T-helper 22 cell (primary cell): Measurements from ENCODE around the gene ZCWPW1.
A peak's percentile ranks its signal among the peaks of the same experiment; 100 is the strongest.
"Not testable (repeated sequence)": the region's sequence is repeated elsewhere in the genome, so short reads cannot be mapped to it uniquely, and the experiment has no call there.

Experiments
- DNase-seq: peaks from one replicate; pipeline ENCODE4 v3.0.0-alpha.2; 2020; ENCODE audit warnings: low read depth

Gene ZCWPW1

DNA sequence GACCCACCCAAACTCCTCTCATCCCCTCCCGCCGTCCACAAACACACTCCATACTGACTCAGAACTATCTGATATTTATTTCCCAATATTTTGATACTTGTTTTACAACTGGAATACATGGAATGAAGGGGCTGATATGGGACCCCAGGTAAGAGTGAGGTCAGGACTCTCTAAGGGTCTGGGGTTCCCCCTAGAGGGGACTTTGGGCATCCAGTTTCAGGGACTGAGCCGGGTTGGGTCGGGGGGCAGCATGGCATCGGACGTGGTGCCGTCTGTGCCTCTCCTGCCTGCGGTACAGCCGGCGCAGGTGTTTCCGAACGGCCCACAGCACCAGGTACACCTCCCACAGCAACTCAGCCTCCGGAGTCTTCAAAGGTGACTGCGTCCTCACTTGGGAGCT, 28.1 kb upstream of the ZCWPW1 start:
- DNase-seq: no peak

DNA sequence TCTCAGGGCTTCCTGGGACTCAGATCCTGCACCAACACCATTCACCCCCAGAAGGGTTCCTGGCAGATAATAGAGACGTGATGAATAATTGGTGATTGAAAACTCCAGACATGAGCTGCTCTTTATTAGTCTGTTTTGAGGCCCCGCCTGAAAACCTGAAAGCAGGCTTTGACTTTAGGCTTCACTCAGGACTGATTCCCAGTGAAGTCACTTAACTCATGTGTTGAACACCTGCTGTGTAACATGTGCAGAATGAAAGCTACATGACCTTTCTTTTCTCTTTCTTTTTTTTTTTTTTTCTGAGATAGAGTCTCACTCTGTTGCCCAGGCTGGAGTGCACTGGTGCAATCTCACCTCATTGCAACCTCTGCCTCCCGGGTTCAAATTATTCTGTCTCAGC, 26.7 kb upstream of the ZCWPW1 start:
- DNase-seq: no peak

DNA sequence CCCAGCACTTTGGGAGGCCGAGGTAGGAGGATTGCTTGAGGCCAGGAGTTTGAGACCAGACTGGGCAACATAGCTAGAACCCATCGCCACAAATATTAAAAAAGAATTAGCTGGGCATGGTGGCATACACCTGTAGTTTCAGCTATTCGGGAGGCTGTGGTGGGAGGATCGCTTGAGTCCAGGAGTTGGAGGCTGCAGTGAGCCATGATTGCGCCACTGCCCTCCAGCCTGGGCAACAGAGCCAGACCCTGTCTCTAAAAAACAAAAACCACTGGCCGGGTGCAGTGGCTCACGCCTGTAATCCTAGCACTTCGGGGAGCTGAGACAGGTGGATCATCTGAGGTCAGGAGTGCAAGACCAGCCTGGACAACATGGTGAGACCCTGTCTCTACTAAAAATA, 25.4 kb upstream of the ZCWPW1 start:
- DNase-seq: not testable (repeated sequence)

DNA sequence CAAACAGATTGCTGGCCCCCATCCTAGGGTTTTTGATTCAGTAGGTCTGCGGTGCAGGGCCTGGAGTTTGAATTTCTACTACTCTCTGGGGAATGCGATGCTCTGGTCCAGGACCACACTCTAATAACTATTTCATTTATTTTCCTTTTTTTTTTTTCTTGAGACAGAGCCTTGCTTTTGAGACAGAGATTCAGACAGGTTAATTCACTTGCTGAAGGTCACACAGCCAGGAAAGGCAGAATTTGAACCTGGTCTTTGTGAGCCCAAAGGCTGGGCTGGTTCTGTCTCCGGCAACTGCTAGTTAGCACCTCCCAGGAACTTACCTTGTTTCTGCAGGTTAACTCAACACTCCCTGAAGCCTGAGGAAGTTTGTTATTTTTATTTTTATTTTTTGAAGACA, 24.0 kb upstream of the ZCWPW1 start:
- DNase-seq: no peak

DNA sequence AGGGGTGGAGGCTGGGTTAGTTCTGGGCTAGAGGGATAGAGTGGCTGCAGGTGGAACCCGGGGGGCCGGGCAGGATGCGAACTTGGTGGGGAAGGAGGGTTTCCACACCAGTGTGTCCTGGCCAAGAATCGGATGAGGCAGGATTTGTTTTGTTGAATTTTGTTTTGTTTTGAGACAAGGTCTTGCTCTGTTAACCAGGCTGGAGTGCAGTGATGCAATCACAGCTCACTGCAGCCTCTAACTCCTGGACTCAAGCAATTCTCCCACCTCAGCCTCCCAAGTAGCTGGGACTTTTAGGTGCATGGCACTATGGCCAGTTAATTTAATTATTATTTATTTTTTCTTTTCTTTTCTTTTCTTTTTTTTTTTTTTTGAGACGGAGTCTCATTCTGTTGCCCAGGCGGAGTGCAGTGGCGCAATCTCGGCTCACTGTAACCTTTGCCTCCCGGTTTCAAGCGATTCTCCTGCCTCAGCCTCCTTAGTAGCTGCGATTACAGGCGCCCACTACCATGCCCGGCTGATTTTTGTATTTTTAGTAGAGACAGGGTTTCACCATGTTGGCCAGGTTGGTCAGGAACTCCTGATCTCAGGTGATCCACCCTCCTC, 20.8 kb upstream of the ZCWPW1 start:
- DNase-seq: no peak

DNA sequence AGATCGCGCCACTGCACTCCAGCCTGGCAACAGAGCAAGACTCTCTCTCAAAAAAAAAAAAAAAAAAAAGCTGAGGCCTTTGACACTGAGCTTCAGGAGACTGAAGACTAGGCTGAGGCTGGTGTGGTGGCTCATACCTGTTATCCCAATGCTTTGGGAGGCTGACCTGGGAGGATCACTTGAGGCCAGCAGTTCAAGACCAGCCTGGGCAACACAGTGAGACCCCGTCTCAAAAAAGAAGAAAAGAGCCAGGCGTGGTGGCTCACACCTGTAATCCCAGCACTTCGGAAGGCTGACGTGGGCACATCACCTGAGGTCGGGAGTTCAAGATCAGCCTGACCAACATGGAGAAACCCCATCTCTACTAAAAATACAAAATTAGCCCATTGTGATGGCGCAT, 18.9 kb upstream of the ZCWPW1 start:
- DNase-seq: not testable (repeated sequence)

DNA sequence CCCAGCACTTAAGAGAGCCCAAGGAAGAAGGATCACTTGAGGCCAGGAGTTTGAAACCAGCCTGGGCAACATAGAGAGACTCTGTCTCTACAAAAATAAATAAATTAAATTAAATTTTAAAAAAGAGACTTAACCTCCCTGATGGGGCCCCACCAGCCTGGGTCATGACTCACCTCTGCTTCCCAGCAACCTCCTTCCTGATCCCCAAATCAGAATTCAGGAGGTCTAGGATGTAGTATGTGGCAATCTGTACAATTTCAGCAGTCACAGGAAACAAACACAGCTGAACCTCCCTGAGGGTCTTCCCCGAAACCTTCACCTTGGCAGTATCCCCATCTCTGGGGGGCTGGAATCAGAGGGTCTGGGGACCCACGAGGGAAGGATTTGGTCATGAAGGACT, 17.5 kb upstream of the ZCWPW1 start:
- no peak for DNase-seq

DNA sequence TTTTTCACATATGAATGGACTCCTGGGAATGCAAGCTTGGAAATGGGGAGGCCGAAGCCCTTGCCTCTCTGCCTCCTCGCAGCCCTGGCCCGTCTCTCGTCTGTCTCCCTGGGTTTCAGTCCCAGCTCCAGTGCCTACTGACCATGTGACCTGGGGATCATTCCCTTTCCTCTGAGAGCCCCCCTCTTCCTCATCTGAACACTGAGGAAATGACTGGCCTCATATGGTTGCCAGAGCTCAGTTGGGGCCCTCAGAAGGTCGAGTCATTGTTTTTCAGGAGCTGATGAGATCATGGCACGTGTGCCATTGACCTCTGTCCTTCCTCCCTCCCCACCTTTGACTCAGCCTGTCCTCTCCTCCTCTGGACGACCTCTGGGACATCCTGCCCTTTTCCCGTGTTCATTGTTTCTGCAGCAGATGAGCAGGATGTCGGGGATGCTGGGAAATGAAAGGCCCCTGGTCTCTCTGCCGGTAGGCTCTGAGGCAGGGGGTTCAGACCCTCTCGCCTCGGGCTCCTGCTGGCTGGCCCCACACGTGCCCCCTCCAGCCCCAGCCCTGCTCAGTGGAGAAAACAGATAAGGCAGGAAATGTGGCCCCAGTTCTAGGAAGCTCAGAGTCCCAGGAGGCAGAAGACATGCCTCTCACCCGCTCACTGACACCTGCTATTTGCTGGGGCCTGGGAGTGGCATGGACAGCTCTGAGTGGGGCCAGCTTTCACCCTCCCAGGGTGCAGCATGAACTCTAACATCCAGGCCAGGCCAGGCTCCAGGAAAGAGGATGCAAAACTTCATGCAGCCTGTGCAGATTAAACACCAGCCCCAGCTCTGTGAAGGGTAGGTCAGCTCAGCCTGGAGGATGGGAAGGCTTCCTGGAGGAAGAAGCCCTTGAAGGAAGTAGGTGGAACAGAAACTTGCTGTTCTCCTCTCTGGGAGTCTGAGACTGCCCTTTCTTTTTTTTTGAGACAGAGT, 16.1 kb upstream of the ZCWPW1 start:
- DNase-seq: no peak

DNA sequence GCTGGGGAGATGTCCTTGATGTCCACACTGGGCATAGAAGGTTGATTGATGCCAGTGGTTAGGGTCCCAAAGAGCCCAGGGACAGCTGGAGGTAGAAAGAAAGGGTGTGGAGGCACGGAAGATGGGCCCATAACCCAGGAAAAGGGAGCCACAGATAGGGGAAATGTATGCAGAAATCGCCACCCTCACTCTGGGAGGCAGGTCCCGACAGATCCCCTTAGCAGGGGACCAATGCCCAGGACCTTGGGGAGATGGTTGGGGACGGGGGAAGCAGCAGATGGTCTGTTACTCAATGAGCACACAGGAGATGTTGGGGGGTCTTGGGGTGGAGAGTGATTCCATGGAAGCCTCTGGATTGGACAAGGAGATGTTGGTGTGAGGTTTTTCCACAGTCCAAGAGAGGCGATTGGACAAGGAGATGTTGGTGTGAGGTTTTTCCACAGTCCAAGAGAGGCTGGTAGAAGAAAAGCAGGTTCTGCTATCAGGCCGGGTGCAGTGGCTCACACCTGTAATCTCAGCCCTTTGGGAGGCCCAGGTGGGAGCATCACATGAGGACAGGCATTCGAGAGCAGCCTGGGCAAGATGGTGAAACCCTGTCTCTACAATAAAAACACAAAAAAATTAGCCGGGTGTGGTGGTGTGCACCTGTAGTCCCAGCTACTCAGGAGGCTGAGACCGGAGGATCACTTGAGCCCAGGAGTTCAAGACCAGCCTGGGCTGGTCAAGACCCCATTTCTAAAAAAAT, 14.8 kb upstream of the ZCWPW1 start:
- DNase-seq: no peak

DNA sequence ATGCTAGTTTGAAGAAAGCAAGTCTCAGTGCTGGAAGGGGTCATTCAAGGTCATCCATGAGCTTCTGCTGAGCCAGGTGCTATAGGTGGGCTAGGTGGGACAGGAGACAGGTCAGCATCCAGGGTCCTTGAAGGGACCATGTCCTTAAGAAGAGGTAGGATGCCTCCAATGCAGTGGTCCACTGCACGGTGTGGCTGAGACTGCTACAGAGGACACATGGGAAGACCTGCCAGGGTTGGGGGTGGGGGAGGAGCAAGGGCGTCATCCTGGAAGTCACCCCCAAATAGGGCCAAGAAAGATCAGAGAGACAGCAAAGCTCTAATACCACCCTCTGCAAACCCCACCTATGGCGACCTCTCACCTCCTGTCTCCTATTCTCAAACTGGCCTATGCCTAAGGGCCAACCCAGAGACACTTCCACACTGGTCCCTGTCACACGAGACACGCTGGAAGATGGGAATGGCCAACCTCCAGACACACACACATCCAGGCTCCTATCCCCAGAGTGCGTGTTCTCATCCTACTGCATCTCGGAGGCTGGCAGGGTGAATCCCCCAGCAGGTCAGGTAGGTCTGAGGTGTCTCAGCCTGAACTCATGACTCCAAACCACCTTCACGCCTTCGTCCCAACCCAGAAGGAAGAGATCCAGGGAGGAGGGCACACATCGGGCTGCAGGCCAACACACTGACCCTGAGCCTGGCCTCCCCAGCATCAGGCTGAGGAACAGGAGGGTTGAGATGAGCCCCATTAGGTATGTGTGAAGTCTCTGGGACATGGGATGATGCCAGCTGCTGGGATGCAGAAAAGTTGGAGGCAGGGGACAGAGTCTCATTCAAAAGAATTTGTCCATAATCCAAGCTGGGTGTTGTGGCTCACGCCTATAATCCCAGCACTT, 13.4 kb upstream of the ZCWPW1 start:
- DNase-seq: no peak

DNA sequence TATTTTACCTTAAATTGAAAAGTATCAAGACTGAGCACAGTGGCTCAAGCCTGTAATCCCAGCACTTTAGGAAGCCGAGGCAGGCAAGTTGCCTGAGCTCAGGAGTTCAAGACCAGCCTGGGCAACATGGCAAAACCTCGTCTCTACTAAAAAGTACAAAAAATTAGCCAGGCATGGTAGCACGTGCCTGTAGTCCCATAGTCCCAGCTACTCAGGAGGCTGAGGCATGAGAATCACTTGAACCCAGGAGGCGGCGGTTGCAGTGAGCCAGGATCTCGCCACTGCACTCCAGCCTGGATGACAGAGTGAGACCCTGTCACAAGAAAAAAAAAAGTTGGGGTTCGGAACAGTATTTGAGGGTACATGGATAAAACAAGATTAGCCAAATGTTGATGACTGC, 10.7 kb upstream of the ZCWPW1 start:
- not testable (repeated sequence) for DNase-seq

DNA sequence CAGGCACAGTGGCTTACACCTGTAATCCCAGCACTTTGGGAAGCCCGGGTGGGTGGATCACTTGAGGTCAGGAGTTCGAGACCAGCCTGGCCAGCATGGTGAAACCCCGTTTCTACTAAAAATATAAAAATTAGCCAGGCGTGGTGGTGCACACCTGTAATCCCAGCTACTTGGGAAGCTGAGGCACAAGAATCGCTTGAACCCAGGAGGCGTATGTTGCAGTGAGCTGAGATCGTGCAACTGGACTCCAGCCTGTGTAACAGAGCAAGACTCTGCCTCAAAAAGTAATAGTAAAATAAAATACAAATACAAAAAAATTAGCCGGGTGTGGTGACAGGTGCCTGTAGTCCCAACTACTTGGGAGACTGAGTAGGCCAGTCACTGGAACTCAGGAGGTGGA, 10.2 kb upstream of the ZCWPW1 start:
- DNase-seq: not testable (repeated sequence)

DNA sequence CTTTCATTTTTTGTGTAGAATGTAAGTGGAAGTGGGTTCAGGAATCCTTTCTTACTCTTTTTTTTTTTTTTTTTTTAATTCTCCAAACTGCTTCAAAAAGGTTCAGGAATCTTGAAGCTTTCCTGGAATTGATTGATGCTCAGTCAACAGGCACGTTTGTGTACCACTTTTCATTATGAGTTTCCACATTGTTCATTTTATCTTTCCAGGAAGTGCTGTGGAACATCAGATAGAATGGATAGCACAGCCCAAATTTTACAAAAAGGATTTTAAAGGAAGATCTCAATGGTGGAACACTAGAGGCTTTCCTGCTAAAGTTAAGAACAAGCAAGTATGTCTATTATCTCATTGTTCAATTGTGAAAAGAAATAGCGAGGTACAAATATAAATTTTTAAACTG, 9.7 kb upstream of the ZCWPW1 start:
- no peak for DNase-seq

DNA sequence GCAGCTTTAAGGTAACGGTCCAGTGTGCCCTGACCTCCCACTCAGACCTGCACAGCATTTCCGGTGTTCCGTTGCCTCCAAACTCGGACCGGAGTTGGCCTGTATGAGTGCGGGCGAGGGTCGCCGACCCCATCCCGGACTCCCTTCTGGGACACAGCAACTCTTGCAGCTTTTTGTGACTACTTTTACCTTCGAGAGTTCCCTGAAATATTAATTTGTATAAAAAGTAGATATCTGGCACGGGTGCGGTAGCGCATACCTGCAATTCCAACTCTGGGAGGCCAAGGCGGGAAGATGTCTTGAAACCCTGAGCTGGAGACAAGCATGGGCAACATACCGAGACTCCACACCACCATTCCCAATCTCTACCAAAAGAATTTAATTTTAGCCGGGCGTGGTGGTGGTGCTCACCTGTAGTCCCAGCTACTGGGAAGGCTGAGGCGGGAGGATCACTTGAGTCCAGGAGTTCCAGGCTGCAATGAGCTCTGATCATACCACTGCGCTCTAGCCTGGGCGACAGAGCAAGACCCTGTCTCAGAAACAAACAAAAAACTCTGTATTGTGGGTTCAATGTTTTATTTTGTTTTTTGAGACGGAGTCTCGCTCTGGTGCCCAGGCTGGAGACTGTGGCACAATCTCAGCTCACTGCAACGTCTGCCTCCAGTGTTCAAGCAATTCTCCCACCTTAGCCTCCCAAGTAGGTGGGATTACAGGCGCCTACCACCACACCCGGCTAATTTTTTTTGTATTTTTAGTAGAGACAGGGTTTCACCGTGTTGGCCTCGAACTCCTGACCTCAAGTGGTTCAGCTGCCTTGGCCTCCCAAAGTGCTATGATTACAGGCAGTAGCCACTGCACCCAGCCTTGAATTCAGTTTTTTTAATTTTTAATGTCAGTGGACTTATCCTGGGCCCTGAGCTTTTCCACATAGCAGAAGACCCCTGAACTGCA, 8.9 kb upstream of the ZCWPW1 start:
- no peak for DNase-seq

DNA sequence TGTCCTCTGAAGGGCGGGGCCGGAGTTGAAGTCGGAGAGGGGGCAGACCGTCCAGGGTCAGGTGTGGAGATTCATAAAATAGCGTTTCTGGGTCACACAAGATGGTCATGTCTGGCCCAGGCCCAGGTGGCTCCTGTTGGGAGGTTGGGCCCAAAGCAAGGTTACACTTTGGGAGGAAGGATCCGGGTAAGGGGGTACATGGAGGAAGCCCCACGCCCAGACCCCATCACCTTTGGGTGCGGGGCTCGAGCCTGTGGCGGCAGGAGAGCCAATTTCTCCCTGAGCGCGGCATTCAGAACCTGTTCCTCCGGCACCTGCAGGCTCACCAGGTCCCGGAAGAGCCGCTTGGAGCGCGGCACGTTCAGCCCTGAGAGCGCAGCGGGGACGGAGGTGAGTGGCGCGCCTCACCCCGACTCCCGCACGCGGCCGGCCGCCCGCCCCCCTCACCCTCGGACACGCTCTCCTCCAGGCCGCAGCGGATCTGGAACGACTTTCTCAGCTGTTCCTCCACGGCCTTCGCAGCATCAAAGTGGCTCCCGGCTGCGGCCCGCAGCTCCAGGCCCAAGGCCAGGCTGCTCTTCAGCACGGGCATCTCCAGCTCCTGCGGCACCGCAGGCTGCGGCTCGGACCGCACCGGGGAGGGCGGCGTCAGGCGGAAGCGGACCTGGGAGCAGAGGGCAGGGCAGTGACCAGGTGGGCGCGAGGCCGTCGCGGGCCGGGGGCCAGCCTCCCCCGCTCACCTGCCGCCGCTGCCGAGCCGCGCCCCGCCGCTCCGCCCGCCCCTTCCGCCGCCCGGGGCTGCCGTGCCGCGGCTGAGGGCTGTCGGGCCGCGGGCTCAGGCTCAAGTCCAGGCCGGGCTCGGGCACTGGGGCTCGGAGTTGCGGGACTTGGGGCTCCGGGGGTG, 7.2 kb upstream of the ZCWPW1 start:
- peak; percentile 27 for DNase-seq

DNA sequence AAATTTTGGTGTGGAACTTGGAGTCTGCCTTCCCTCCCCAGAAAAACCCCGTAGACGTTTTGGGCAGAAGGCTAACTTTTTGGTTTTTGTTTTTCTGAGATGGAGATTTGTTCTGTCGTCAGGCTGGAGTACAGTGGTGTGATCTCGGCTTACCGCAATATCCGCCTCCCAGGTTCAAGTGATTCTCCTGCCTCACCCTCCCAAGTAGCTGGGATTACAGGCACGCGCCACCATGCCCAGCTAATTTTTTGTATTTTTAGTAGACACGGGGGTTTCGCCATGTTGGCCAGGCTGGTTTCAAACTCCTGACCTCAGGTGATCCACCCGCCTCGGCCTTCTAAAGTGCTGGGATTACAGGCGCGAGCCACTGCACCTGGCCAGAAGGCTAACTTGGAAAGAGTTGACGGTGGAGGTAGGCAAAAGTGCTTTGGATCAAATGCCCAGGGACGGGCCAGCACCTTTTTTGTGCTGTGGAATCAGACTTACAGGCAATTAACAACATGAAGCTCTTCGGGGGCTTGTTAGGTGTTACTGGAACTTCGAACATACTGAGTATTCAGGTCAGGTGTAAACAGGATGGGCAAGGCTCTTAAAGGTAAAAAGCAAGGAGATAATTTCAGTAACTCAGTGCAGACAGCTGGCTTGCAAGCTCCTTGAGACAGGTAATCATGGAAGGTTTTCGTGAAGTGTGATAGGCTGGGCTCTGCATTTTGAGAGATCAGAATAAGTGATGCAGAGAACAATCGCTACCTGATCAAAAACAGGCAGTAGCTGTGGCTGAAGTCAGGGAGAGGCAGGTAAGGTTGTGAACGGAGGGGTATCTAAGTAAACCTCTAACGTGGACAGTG, 6.0 kb upstream of the ZCWPW1 start:
- no peak for DNase-seq

DNA sequence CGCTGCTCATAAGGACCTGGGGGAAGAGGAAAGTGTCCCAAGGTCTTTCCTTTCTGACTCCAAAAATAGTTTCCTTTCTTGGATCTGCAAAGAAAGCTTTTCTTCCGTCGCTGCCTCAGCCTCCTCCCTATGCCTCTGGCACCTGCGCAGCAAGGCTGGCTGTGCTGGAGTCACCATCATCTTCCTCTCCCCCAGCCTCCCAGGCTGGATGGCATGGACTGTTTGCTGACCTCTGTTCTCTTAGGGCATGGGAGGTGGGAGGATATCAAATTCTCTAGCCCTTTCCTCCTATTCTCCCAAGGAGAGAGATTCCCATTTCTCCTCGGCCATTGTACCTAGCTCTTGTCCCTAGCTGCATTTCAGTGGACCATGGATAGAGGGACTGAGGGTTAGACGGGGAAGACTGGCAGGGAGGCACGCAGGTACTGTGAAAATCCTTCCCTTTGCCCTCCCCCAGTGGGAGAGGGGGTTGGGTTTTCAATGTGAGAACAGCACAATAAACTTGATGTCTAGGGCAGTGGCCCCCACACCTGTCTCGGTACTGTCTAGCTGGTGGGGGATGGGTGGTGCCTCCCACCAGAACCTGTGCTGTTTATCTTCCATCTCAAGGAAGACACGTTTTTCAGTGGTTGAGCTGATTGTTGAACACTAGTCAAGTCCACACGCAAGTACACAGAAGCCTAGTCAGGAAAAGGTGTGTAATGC, 5.2 kb upstream of the ZCWPW1 start:
- no peak for DNase-seq

DNA sequence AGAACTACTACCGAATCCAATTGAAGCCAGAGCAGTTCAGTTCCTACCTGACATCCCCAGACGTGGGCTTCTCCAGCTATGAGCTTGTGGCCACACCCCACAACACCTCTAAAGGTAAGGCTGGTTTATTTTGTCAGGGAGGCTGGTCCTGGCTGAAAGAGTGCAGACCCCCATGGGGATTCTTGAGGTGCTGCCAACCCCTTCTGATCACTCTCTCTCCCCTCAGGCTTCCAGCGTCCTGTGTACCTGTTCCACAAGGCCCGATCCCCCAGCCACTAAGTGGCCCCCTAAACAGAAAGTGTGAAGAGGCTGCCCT, 4.7 kb upstream of the ZCWPW1 start:
- DNase-seq: no peak
